IMR-90 (cell line): ENCODE measurements around the gene RGS14.

Experiments used
- BHLHE40 ChIP-seq: fragments of 150-350 bp; IDR thresholded peaks from 2 replicates; pipeline ENCODE4 v1.6.1; 2016; ENCODE audit warnings: mild to moderate bottlenecking, low read depth, low read length
- MAZ ChIP-seq: IDR thresholded peaks from 2 replicates; pipeline ENCODE4 v1.6.1; 2012; ENCODE audit warnings: low read depth, mild to moderate bottlenecking, low read length, improper control_type of control experiment, moderate library complexity, borderline replicate concordance
- MXI1 ChIP-seq: IDR thresholded peaks from 2 replicates; pipeline ENCODE4 v1.6.1; 2012; ENCODE audit warnings: low read depth, mild to moderate bottlenecking, low read length, moderate library complexity, borderline replicate concordance
- POLR2A ChIP-seq: IDR thresholded peaks from 2 replicates; pipeline ENCODE4 v1.6.1; 2012; ENCODE audit warnings: mild to moderate bottlenecking, low read depth, low read length
- RCOR1 ChIP-seq: IDR thresholded peaks from 2 replicates; pipeline ENCODE4 v1.6.1; 2012; ENCODE audit warnings: mild to moderate bottlenecking, low read length, improper control_type of control experiment; ENCODE audit not compliant: insufficient replicate concordance
- RFX5 ChIP-seq: IDR thresholded peaks from 2 replicates; pipeline ENCODE4 v1.8.0; 2012; ENCODE audit warnings: low read depth, mild to moderate bottlenecking, low read length, moderate library complexity
- SMC3 ChIP-seq: fragments of 150-350 bp; IDR thresholded peaks from 2 replicates; pipeline ENCODE4 v1.6.1; 2016; ENCODE audit warnings: low read depth, mild to moderate bottlenecking, antibody characterized with exemption, low read length, moderate library complexity
- TF ChIP-seq, protein P1 (sequence below): conservative IDR thresholded peaks from 2 replicates; pipeline ENCODE4 v1.5.1; 2012; ENCODE audit warnings: mild to moderate bottlenecking, low read depth, low read length, improper control_type of control experiment
- TF ChIP-seq, protein P2 (sequence below): fragments of 150-350 bp; IDR thresholded peaks from 2 replicates; pipeline ENCODE4 v1.6.1; 2017; ENCODE audit warnings: mild to moderate bottlenecking, antibody characterized with exemption, low read length, low read depth

DNA sequence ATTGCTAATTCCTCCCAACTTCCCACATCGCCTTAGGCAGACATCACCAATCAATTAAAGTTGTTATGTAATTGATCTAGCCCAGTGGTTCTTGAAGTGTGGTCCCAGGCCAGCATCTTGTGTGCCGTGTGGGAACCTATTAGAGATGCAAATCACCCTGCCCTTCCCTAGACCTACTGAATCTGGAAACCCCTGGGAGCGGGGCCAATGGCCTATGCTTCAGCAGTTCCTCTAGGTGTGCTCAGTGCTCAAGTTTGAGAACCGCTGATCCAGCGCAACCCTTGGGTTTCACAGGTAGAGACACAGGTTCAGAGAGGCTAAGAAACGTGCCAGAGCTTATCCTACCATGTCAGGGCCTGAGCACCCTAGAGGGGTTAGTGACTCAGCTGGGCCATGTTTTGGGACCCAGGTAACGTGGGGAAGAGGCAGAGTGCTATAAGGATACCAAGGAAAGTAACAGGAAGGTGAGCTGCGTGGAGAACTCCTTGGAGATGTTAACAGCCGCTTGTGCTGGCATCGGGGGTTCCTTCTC is 30.9 kb downstream of the RGS14 start:
- TF ChIP-seq, protein P1, sequence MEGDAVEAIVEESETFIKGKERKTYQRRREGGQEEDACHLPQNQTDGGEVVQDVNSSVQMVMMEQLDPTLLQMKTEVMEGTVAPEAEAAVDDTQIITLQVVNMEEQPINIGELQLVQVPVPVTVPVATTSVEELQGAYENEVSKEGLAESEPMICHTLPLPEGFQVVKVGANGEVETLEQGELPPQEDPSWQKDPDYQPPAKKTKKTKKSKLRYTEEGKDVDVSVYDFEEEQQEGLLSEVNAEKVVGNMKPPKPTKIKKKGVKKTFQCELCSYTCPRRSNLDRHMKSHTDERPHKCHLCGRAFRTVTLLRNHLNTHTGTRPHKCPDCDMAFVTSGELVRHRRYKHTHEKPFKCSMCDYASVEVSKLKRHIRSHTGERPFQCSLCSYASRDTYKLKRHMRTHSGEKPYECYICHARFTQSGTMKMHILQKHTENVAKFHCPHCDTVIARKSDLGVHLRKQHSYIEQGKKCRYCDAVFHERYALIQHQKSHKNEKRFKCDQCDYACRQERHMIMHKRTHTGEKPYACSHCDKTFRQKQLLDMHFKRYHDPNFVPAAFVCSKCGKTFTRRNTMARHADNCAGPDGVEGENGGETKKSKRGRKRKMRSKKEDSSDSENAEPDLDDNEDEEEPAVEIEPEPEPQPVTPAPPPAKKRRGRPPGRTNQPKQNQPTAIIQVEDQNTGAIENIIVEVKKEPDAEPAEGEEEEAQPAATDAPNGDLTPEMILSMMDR: no peak
- TF ChIP-seq SMC3: no peak
- no peak for TF ChIP-seq RCOR1
- TF ChIP-seq RFX5: no peak
- no peak for TF ChIP-seq MXI1
- TF ChIP-seq POLR2A: no peak
- no peak for TF ChIP-seq MAZ
- TF ChIP-seq, protein P2, sequence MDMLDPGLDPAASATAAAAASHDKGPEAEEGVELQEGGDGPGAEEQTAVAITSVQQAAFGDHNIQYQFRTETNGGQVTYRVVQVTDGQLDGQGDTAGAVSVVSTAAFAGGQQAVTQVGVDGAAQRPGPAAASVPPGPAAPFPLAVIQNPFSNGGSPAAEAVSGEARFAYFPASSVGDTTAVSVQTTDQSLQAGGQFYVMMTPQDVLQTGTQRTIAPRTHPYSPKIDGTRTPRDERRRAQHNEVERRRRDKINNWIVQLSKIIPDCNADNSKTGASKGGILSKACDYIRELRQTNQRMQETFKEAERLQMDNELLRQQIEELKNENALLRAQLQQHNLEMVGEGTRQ: no peak
- TF ChIP-seq BHLHE40: no peak
